IMR-90 (cell line): ENCODE measurements around the gene DEDD2. TPM values are rescaled to one million over a fixed set of nuclear protein-coding genes. Genes with fewer than 3 reads are reported as not detected.
A peak's percentile ranks its signal among the peaks of the same experiment; 100 is the strongest.

Source experiments
- ATAC-seq: fragments of 200-7000 bp; cut with Tn5 transposase; 2 replicates; pipeline ENCODE4 v1.9.1; 2020; ENCODE audit warnings: low read depth, mild to moderate bottlenecking, moderate library complexity
- BruUV-seq: library from RNA; stranded (reverse); fragments of 400-500 nt; replicated peaks from 2 replicates; lab custom pipeline; 2021; lab: Mats Ljungman, UMichigan
- CTCF ChIA-PET: fragments of 300-600 bp; formaldehyde crosslinking; extraction: SDS; loops from one replicate; lab custom pipeline; 2021; ENCODE audit warnings: antibody characterized with exemption; lab: Yijun Ruan, JAX
- POLR2A ChIA-PET: fragments of 300-600 bp; sonication (Branson Sonifier 250); formaldehyde crosslinking; loops from one replicate; lab custom pipeline; 2022; ENCODE audit warnings: antibody characterized with exemption; ENCODE audit not compliant: unreplicated experiment; lab: Charles Lee
- DNase-seq: peaks from one replicate; pipeline ENCODE4 v3.0.0; 2013
- H2AFZ ChIP-seq: replicated peaks from 2 replicates; pipeline ENCODE3; 2013; ENCODE audit warnings: low read length, mild to moderate bottlenecking; ENCODE audit not compliant: poor library complexity
- H2AK5ac ChIP-seq: 2 replicates; pipeline ENCODE4 v1.6.1; 2013; ENCODE audit warnings: low read depth, low read length, inconsistent platforms
- H2AK9ac ChIP-seq: replicated peaks from 2 replicates; pipeline ENCODE3; 2013; ENCODE audit warnings: mild to moderate bottlenecking, low read depth, low read length, moderate library complexity; ENCODE audit not compliant: poor library complexity
- H2BK120ac ChIP-seq: 2 replicates; pipeline ENCODE4 v1.6.1; 2013; ENCODE audit warnings: low read depth, low read length, inconsistent platforms
- H2BK15ac ChIP-seq: 3 replicates; pipeline ENCODE4 v1.6.1; 2013; ENCODE audit warnings: low read depth, low read length, inconsistent platforms
- H2BK20ac ChIP-seq: 2 replicates; pipeline ENCODE4 v1.6.1; 2013; ENCODE audit warnings: low read depth, mild to moderate bottlenecking, inconsistent platforms, low read length, moderate library complexity
- H2BK5ac ChIP-seq: 2 replicates; pipeline ENCODE4 v1.6.1; 2013; ENCODE audit warnings: mild to moderate bottlenecking, low read depth, low read length, inconsistent platforms; ENCODE audit not compliant: poor library complexity, severe bottlenecking
- H3K14ac ChIP-seq: replicated peaks from 2 replicates; pipeline ENCODE4 v1.6.1; 2013; ENCODE audit warnings: low read depth, low read length, inconsistent platforms
- H3K18ac ChIP-seq: 2 replicates; pipeline ENCODE4 v1.6.1; 2013; ENCODE audit warnings: low read depth, low read length, control low read depth
- H3K23ac ChIP-seq: 2 replicates; pipeline ENCODE4 v1.6.1; 2013; ENCODE audit warnings: low read depth, low read length, inconsistent platforms
- H3K27ac ChIP-seq: 2 replicates; pipeline ENCODE4 v1.5.1; 2013; ENCODE audit warnings: mild to moderate bottlenecking, control low read depth, low read length; ENCODE audit not compliant: insufficient read depth
- H3K27me3 ChIP-seq: 2 replicates; pipeline ENCODE4 v1.6.1; 2013; ENCODE audit warnings: low read length; ENCODE audit not compliant: control insufficient read depth, insufficient read depth
- H3K36me3 ChIP-seq: 2 replicates; pipeline ENCODE4 v1.6.1; 2013; ENCODE audit warnings: low read length, mixed read lengths; ENCODE audit not compliant: control insufficient read depth, insufficient read depth
- H3K4ac ChIP-seq: 2 replicates; pipeline ENCODE4 v1.6.1; 2013; ENCODE audit warnings: low read depth, low read length, inconsistent platforms
- H3K4me1 ChIP-seq: 2 replicates; pipeline ENCODE4 v1.6.1; 2013; ENCODE audit warnings: low read length, mixed read lengths; ENCODE audit not compliant: control insufficient read depth, insufficient read depth
- H3K4me2 ChIP-seq: 2 replicates; pipeline ENCODE4 v1.6.1; 2013; ENCODE audit warnings: low read depth, mild to moderate bottlenecking, control low read depth, low read length, moderate library complexity
- H3K4me3 ChIP-seq: 2 replicates; pipeline ENCODE4 v1.5.1; 2013; ENCODE audit warnings: low read depth, mild to moderate bottlenecking, control low read depth, low read length, moderate library complexity; ENCODE audit not compliant: insufficient read depth
- H3K56ac ChIP-seq: 2 replicates; pipeline ENCODE4 v1.6.1; 2013; ENCODE audit warnings: low read length, inconsistent platforms; ENCODE audit not compliant: insufficient read depth; ENCODE audit errors: extremely low read depth
- H3K79me1 ChIP-seq, 2 experiments: 2 replicates each; pipeline ENCODE4 v1.6.1; 2013; ENCODE audit warnings: low read length in 2 of 2, inconsistent platforms in 1 of 2, low read depth in 1 of 2
- H3K9ac ChIP-seq: 2 replicates; pipeline ENCODE4 v1.6.1; 2013; ENCODE audit warnings: low read depth, low read length, control low read depth
- H3K9me1 ChIP-seq: 2 replicates; pipeline ENCODE4 v1.6.1; 2013; ENCODE audit warnings: low read length, inconsistent platforms; ENCODE audit not compliant: insufficient read depth
- H3K9me3 ChIP-seq: 2 replicates; pipeline ENCODE4 v1.6.1; 2013; ENCODE audit warnings: low read length; ENCODE audit not compliant: control insufficient read depth, insufficient read depth
- H4K20me1 ChIP-seq: 2 replicates; pipeline ENCODE4 v1.6.1; 2013; ENCODE audit warnings: low read length, inconsistent platforms; ENCODE audit not compliant: insufficient read depth
- H4K5ac ChIP-seq: 2 replicates; pipeline ENCODE4 v1.6.1; 2013; ENCODE audit warnings: mild to moderate bottlenecking, low read depth, low read length, control low read depth
- H4K8ac ChIP-seq, 2 experiments: 2 replicates each; pipeline ENCODE4 v1.6.1; 2013; ENCODE audit warnings: low read depth in 2 of 2, low read length in 2 of 2, control low read depth in 1 of 2, inconsistent platforms in 1 of 2
- H4K91ac ChIP-seq: 2 replicates; pipeline ENCODE4 v1.6.1; 2013; ENCODE audit warnings: low read depth, low read length, inconsistent platforms; ENCODE audit not compliant: insufficient read depth
- BHLHE40 ChIP-seq: fragments of 150-350 bp; IDR thresholded peaks from 2 replicates; pipeline ENCODE4 v1.6.1; 2016; ENCODE audit warnings: mild to moderate bottlenecking, low read depth, low read length
- WGBS, 2 experiments: methylation state at CpG; one replicate each; pipeline versions ENCODE4 v1.1.5 to v1.1.7; 2013; ENCODE audit warnings: missing lambda C conversion rate in 2 of 2; ENCODE audit not compliant: insufficient read length in 1 of 2; ENCODE audit errors: extremely low coverage in 2 of 2; 5-methylcytosine and 5-hydroxymethylcytosine counted together
- dilution Hi-C: fragments of 300-500 bp; cut with HindIII; formaldehyde crosslinking; loops from one replicate; pipeline ENCODE4 v1.14.3; 2018; ENCODE audit warnings: low sequenced_read_pairs; ENCODE audit not compliant: unreplicated experiment
- in situ Hi-C: fragments of 300-500 bp; cut with MboI; formaldehyde crosslinking; loops from 3 replicates; pipeline ENCODE4 v1.14.3; 2019; ENCODE audit warnings: low sequenced_read_pairs, inconsistent platforms, mixed read lengths
- intact Hi-C: fragments of 100-400 bp; cut with micrococcal nuclease; formaldehyde crosslinking; loops from 2 replicates; pipeline ENCODE4 v1.10.0; 2022
- polyA plus RNA-seq, 3 experiments: library from polyadenylated mRNA; depleted of rRNA; stranded (reverse); fragments of >200 nt; gene quantifications; 2 replicates each; pipeline ENCODE4 v1.2.3, GENCODE V29; 2012; ENCODE audit warnings: low replicate concordance in 1 of 3
- total RNA-seq: library from RNA; depleted of rRNA; stranded (reverse); fragments of >200 nt; gene quantifications from 2 replicates; pipeline ENCODE4 v1.2.3, GENCODE V29; 2012

Gene DEDD2
- total and polyA plus RNA-seq, 2 of the 4 experiments (the other 2 are of a cell fraction), result 8.2 to 21.0 TPM

DNA sequence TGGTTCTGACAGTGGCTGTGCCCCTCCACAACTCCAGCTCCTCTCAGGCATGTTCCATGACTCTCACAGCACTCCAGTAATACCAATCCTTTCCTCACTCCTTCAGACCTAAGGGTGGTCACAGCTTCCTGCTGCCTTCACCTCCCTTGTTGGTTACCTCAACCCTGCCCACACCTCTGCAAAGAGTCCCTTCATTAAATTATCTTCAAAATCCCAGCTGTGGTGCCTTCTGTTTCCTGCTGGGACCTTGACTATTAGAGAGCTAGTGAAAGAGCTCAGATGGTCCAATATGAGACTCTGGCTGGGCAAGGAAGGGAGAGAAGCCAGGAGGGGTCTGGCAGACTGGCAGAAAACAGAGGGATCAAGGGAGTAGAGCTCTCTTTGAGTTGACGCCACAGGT is 26.1 kb downstream of the DEDD2 start:
- Histone ChIP-seq H2BK5ac (peak overlapping the region; percentile 57), H2BK20ac (no peak overlapping the region), H3K18ac (no peak overlapping the region), H3K36me3 (no peaks in the 10 kb centered on the region), H3K4me2 (no peak overlapping the region), H3K27ac (no peak overlapping the region), H4K8ac (no peak overlapping the region), H3K56ac (no peak overlapping the region), H3K27me3 (no peaks in the 10 kb centered on the region), H4K91ac (peak overlapping the region; percentile 31; the same call in 1 of the 2 replicates), H2AFZ (peak overlapping the region; percentile 63), H2AK9ac (peak overlapping the region; percentile 62), H3K23ac (peak overlapping the region; percentile 27; the same call in 1 of the 2 replicates), H2BK15ac (peak overlapping the region; percentile 62; the same call in 1 of the 3 replicates), H3K79me1 (no peaks in the 10 kb centered on the region), H4K20me1 (no peaks in the 10 kb centered on the region), H2AK5ac (peak overlapping the region; percentile 74), H3K14ac (peak overlapping the region; percentile 79), H3K9me1 (peaks cover 13% of the 10 kb centered on the region), H3K4me3 (no peak overlapping the region), H3K4me1 (peaks cover 2% of the 10 kb centered on the region; the same call in 1 of the 2 replicates), H4K5ac (no peak overlapping the region), H3K9me3 (peaks cover 2% of the 10 kb centered on the region), H3K4ac (peak overlapping the region; percentile 59), H2BK120ac (peak overlapping the region; percentile 69; the same call in 1 of the 2 replicates), H3K9ac (no peak overlapping the region)
- no peak for DNase-seq
- dilution Hi-C loops (no loop called here), intact Hi-C loops (no loop called here), in situ Hi-C loops (no loop called here)
- WGBS, 2 experiments, result 73% methylated on average over 1 of the region's 1 CpG; no CpG with 5 or more reads in 1 of the 2 experiments
- no peak for TF ChIP-seq BHLHE40
- BruUV-seq, result no TSS peak
- ChIA-PET POLR2A (no interaction called here), CTCF (interaction anchor here (1.1 kb wide), 1 partner anchor 82 kb away, joined by 5 read pairs; no protein-coding TSS in a partner anchor)
- no peak for ATAC-seq
